HUDEP-2 (cell line): ENCODE results near the gene SLC5A4.
"Not testable (repeated sequence)": the region's sequence is repeated elsewhere in the genome, so short reads cannot be mapped to it uniquely, and the experiment has no call there.

ENCODE experiments used
- DNase-seq, 76 experiments: peaks; one replicate each; lab custom pipeline; 2025; ENCODE audit not compliant: unreplicated experiment in 76 of 76; lab: John Stamatoyannopoulos, UW

The SLC5A4 gene

GRCh38 chr22:32255217-32255616, at the start of gene SLC5A4:
Gene SLC5A4 (minus strand): TSS chr22:32255347. CDS start chr22:32255329, 18 bp downstream.
- no peak for DNase-seq

GRCh38 chr22:32293921-32294320, 38.8 kb upstream of the SLC5A4 start:
- not testable (repeated sequence) for DNase-seq

- no peak for DNase-seq
Observed at GRCh38 chr22:32286290-32286840, 31.2 kb upstream of the SLC5A4 start.

- no peak for DNase-seq
Observed at GRCh38 chr22:32281072-32281471, 25.9 kb upstream of the SLC5A4 start.

GRCh38 chr22:32275353-32275752, 20.2 kb upstream of the SLC5A4 start:
- not testable (repeated sequence) for DNase-seq

GRCh38 chr22:32271389-32271788, 16.2 kb upstream of the SLC5A4 start:
- no peak for DNase-seq

- DNase-seq: no peak
Observed at GRCh38 chr22:32270641-32271369, 15.7 kb upstream of the SLC5A4 start.

GRCh38 chr22:32269316-32269715, 14.2 kb upstream of the SLC5A4 start:
- DNase-seq: no peak

GRCh38 chr22:32267011-32267410, 11.9 kb upstream of the SLC5A4 start:
- DNase-seq: no peak

- peak in 55 of 76 experiments; percentile 1 to 63 (median 25) for DNase-seq
Observed at GRCh38 chr22:32265882-32266767, 11.0 kb upstream of the SLC5A4 start.

- not testable (repeated sequence) for DNase-seq
Observed at GRCh38 chr22:32263678-32264077, 8.5 kb upstream of the SLC5A4 start.

- DNase-seq: no peak
Observed at GRCh38 chr22:32261306-32261705, 6.2 kb upstream of the SLC5A4 start.

GRCh38 chr22:32258791-32259190, 3.6 kb upstream of the SLC5A4 start:
- DNase-seq: no peak

GRCh38 chr22:32255726-32256125, 579 bp upstream of the SLC5A4 start:
- DNase-seq: no peak

GRCh38 chr22:32249231-32249630, 5.9 kb downstream of the SLC5A4 start:
- no peak for DNase-seq

- no peak for DNase-seq
Observed at GRCh38 chr22:32248276-32248675, 6.9 kb downstream of the SLC5A4 start.

- DNase-seq: no peak
Observed at GRCh38 chr22:32246166-32246565, 9.0 kb downstream of the SLC5A4 start.

- DNase-seq: no peak
Observed at GRCh38 chr22:32245042-32245441, 10.1 kb downstream of the SLC5A4 start.

- no peak for DNase-seq
Observed at GRCh38 chr22:32244547-32244946, 10.6 kb downstream of the SLC5A4 start.

GRCh38 chr22:32240461-32240860, 14.7 kb downstream of the SLC5A4 start:
- no peak for DNase-seq

GRCh38 chr22:32237906-32238305, 17.2 kb downstream of the SLC5A4 start:
- no peak for DNase-seq
